ENCODE data around the gene CELA3A. TPM values are rescaled to one million over a fixed set of nuclear protein-coding genes. Genes with fewer than 3 reads are reported as not detected.

Gene CELA3A
- total and polyA plus RNA-seq, 2 of the 13 experiments (the other 11 are each of a cell fraction or from before 2014, with no cell fraction given), result 0.09 TPM; not detected in 1

GRCh38 chr1:22024485-22025367 lies 23.3 kb downstream of the CELA3A start (continued):
- TF ChIP-seq FOXA1 (IDR thresholded peaks at IDR 0.05) (no peak), FOXA1 (CRISPR knock-in tag; IDR thresholded peaks at IDR 0.05) (no peak), SALL2 (CRISPR knock-in tag; IDR thresholded peaks at IDR 0.05) (no peak), E2F2 (CRISPR knock-in tag; IDR thresholded peaks at IDR 0.05; ENCODE audit: borderline replicate concordance) (no peak), PRDM15 (CRISPR knock-in tag; IDR thresholded peaks at IDR 0.05) (no peak), ZNF839 (CRISPR knock-in tag; IDR thresholded peaks at IDR 0.05; ENCODE audit: borderline replicate concordance) (no peak), STAG1 (CRISPR knock-in tag; IDR thresholded peaks at IDR 0.05) (no peak), ZFY (CRISPR knock-in tag; IDR thresholded peaks at IDR 0.05) (no peak), IRF9 (CRISPR knock-in tag; IDR thresholded peaks at IDR 0.05; ENCODE audit: borderline replicate concordance) (no peak), ZNF878 (CRISPR knock-in tag; IDR thresholded peaks at IDR 0.05) (no peak), TBL1XR1 (IDR thresholded peaks at IDR 0.05; ENCODE audit: borderline replicate concordance, low read length, partially characterized antibody) (no peak), KLF13 (CRISPR knock-in tag; IDR thresholded peaks at IDR 0.05) (no peak), ZNF720 (CRISPR knock-in tag; IDR thresholded peaks at IDR 0.05) (no peak), ZNF225 (CRISPR knock-in tag; IDR thresholded peaks at IDR 0.05) (no peak), ZNF660 (CRISPR knock-in tag; IDR thresholded peaks at IDR 0.05; ENCODE audit: borderline replicate concordance, low read depth) (no peak), ZNF513 (CRISPR knock-in tag; conservative IDR thresholded peaks at IDR 0.05) (no peak), GMEB2 (CRISPR knock-in tag; IDR thresholded peaks at IDR 0.05; ENCODE audit: low read depth) (no peak), PRPF4 (IDR thresholded peaks at IDR 0.05; ENCODE audit: low read depth, low read length, poor library complexity, severe bottlenecking) (no peak)
